ENCODE data around the gene MAML2.

The MAML2 gene

GRCh38 chr11:96143041-96143521 is 199.9 kb downstream of the MAML2 start:
- TF ChIP-seq, protein P1, sequence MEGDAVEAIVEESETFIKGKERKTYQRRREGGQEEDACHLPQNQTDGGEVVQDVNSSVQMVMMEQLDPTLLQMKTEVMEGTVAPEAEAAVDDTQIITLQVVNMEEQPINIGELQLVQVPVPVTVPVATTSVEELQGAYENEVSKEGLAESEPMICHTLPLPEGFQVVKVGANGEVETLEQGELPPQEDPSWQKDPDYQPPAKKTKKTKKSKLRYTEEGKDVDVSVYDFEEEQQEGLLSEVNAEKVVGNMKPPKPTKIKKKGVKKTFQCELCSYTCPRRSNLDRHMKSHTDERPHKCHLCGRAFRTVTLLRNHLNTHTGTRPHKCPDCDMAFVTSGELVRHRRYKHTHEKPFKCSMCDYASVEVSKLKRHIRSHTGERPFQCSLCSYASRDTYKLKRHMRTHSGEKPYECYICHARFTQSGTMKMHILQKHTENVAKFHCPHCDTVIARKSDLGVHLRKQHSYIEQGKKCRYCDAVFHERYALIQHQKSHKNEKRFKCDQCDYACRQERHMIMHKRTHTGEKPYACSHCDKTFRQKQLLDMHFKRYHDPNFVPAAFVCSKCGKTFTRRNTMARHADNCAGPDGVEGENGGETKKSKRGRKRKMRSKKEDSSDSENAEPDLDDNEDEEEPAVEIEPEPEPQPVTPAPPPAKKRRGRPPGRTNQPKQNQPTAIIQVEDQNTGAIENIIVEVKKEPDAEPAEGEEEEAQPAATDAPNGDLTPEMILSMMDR (conservative IDR thresholded peaks at IDR 0.05; ENCODE audit: control insufficient read depth, insufficient read depth, low read depth, low read length) = no peak
- no peak overlapping the region for H3K4me3 ChIP-seq (ENCODE audit: control insufficient read depth, low read depth, low read length)
- DNase-seq (ENCODE audit: low read depth) = peak; percentile 44

GRCh38 chr11:96141626-96142025 is 201.4 kb downstream of the MAML2 start:
- no peak for DNase-seq (ENCODE audit: low read depth)

GRCh38 chr11:96139691-96140090 is 203.3 kb downstream of the MAML2 start:
- no peak for DNase-seq (ENCODE audit: low read depth)
- H3K4me3 ChIP-seq (ENCODE audit: control insufficient read depth, low read depth, low read length) = no peak overlapping the region
- TF ChIP-seq, protein P1 (conservative IDR thresholded peaks at IDR 0.05; ENCODE audit: control insufficient read depth, insufficient read depth, low read depth, low read length) = no peak

More at GRCh38 chr11:96141626-96142025, 201.4 kb downstream of the MAML2 start:
- TF ChIP-seq, protein P1 (conservative IDR thresholded peaks at IDR 0.05; ENCODE audit: control insufficient read depth, insufficient read depth, low read depth, low read length) = no peak
- H3K4me3 ChIP-seq (ENCODE audit: control insufficient read depth, low read depth, low read length) = no peak overlapping the region

DNA sequence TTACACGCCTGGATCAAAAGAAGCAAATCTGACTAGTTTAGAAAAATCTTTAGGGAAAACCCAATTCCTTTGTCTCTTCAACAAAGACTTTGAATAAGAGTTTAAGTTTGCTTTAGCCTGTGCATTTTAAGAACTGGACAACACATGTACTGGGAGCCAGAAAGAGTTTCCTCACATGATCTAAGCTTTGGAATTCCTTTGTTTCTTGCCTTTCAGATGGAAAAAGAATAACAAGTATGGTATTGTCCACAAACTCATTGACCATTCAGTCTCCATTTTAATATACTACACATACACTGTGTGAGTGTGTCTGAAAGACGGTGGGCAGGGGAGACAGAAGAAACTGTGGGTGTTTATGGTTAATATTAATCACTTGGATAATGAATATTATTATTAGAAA is 205.6 kb downstream of the MAML2 start:
- TF ChIP-seq, protein P1 (conservative IDR thresholded peaks at IDR 0.05; ENCODE audit: control insufficient read depth, insufficient read depth, low read depth, low read length) = no peak
- no peak overlapping the region for H3K4me3 ChIP-seq (ENCODE audit: control insufficient read depth, low read depth, low read length)
- DNase-seq (ENCODE audit: low read depth) = no peak

DNA sequence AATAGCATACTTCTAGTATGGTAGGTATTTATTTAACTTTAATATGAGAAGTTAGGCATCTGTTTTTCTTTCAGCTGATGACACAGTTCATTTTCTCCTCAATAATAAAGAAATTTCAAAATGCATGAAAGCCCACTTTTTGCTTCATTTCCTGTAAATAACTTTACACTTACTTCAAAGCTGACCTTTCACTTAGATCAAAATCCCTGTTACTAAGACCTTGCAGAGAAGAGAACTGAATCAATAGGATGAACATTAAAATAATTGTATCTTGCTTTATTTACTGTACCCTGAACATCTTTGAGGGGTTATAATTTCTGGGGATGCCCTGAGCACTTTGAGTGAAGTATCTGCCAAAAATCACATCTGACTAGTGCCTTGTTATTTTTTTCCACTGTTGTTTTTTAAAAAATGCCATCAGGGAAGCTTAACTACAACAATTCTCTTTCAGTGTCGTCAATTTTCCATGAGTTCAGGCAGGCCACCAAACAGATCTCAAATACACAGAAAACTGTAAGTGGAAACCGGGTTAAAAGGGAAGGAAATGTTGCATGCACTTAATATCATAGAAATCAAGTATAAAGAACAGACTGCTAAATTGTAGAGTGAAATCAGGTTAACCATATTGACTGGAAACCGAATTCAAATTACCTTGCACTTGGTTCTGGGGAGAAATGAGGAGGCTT is 206.2 kb downstream of the MAML2 start:
- no peak for DNase-seq (ENCODE audit: low read depth)
- TF ChIP-seq, protein P1 (conservative IDR thresholded peaks at IDR 0.05; ENCODE audit: control insufficient read depth, insufficient read depth, low read depth, low read length) = no peak
- H3K4me3 ChIP-seq (ENCODE audit: control insufficient read depth, low read depth, low read length) = no peak overlapping the region

DNA sequence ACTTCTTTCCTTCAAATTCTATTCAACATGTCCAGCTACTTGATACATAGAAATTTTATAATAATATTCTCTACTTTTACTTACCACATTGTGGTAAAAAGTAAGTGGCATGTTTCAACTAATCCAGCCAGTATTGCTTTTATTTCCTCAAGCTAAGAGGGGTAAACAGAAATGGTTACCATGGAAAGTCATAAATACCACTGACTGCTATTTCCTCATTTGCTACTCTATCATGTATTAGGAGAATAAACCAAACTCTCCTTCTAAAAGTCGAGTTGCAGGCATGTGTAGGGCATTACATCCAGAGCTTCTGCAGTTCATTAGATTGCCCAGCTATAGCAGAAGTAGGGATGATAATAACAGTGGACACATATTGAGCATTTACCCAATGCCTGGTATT is 208.4 kb downstream of the MAML2 start:
- DNase-seq (ENCODE audit: low read depth) = no peak
- no peak overlapping the region for H3K4me3 ChIP-seq (ENCODE audit: control insufficient read depth, low read depth, low read length)
- TF ChIP-seq, protein P1 (conservative IDR thresholded peaks at IDR 0.05; ENCODE audit: control insufficient read depth, insufficient read depth, low read depth, low read length) = no peak
